RWPE1 (cell line): ENCODE data around the gene AMIGO1.

Source experiments
- CTCF ChIA-PET: fragments of 350-600 bp; sonication (Branson Sonifier 250); formaldehyde crosslinking; extraction: SDS; loops from one replicate; lab custom pipeline; 2021; lab: Yijun Ruan, JAX
- POLR2A ChIA-PET: fragments of 400-600 bp; formaldehyde crosslinking; extraction: SDS; loops from one replicate; lab custom pipeline; 2020; ENCODE audit warnings: antibody characterized with exemption; ENCODE audit not compliant: low non-redundant PET; lab: Yijun Ruan, JAX
- DNase-seq: peaks from one replicate; pipeline ENCODE4 v3.0.0; 2012; ENCODE audit warnings: low spot score
- H3K27ac ChIP-seq: fragments of 450-650 bp; 2 replicates; pipeline ENCODE4 v1.5.1; 2017
- TF ChIP-seq, protein P1 (sequence below): fragments of 450-650 bp; conservative IDR thresholded peaks from 2 replicates; pipeline ENCODE4 v1.5.1; 2017; ENCODE audit warnings: low read depth, mild to moderate bottlenecking

AMIGO1 gene

DNA sequence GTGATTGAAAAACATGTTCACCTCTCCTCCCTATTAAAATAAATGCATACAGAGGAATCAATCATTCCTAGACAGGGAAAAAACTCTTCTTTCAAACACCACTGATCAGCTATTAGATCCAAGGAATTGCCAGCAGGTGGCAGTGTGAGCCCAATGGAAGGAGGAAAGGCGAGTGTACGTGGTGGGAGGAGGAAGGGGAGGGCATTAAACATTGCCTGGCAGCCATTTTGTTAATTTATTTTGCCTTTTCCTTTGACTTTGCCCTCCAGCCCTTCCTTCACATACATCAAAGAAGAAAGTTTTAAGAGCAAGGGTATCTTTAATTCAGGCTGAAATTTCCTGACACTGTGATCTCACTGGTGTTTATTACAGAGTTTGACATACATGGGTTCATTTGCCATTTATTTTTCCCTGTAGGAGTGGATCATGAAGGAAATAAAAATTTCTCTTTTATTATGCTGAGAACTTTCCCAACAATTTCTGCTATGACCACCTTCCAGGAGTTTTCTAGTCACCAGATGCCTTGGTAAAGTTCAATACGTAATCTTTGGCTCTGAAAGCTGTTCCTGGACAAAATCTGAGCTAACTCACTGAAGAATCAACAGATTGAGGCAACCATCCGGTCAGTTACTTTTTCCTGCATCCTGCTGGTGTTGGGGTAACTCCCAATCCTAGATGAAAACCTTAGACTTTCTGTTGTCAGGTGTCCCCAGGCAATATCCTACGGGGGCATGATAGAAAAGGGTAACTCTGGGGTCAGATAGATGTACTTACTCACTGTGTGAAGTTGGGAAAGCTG lies 37.0 kb upstream of the AMIGO1 start:
- ChIA-PET POLR2A (no interaction called here), CTCF (interaction anchor here (0.6 to 3.6 kb wide), 29 partner anchors 9 to 830 kb away, joined by 3 to 33 read pairs (median 3); partner anchors contain the start of gene CYB561D1)
- DNase-seq: peak; percentile 94
- no peak overlapping the region for H3K27ac ChIP-seq
- TF ChIP-seq, protein P1, sequence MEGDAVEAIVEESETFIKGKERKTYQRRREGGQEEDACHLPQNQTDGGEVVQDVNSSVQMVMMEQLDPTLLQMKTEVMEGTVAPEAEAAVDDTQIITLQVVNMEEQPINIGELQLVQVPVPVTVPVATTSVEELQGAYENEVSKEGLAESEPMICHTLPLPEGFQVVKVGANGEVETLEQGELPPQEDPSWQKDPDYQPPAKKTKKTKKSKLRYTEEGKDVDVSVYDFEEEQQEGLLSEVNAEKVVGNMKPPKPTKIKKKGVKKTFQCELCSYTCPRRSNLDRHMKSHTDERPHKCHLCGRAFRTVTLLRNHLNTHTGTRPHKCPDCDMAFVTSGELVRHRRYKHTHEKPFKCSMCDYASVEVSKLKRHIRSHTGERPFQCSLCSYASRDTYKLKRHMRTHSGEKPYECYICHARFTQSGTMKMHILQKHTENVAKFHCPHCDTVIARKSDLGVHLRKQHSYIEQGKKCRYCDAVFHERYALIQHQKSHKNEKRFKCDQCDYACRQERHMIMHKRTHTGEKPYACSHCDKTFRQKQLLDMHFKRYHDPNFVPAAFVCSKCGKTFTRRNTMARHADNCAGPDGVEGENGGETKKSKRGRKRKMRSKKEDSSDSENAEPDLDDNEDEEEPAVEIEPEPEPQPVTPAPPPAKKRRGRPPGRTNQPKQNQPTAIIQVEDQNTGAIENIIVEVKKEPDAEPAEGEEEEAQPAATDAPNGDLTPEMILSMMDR: peak; percentile 83

DNA sequence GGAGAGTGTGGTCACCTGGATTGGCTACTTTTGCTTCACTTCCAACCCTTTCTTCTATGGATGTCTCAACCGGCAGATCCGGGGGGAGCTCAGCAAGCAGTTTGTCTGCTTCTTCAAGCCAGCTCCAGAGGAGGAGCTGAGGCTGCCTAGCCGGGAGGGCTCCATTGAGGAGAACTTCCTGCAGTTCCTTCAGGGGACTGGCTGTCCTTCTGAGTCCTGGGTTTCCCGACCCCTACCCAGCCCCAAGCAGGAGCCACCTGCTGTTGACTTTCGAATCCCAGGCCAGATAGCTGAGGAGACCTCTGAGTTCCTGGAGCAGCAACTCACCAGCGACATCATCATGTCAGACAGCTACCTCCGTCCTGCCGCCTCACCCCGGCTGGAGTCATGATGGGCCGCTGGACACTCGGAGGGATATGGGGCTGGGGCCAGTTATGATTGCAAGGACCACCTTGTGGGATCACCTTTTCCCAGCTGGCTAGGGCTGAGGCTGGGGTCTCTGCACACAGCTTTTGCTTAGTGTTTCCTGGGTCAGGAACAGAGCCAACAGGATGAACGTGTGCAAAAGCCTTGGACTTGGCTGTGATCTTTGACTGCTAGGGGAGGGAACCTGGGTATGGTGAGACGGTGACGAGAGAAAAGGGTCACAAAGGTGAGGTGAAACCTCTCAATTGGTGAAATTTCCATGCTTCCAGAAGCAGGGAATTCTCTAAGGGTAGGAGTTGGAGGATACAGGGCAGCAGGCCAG lies 34.6 kb upstream of the AMIGO1 start:
- CTCF ChIA-PET: interaction anchor here (0.6 to 3.6 kb wide), 3 partner anchors 12 to 230 kb away, joined by 3 to 33 read pairs (median 19); no protein-coding TSS in a partner anchor
- no peak overlapping the region for H3K27ac ChIP-seq
- POLR2A ChIA-PET: no interaction called here
- TF ChIP-seq, protein P1: no peak
- no peak for DNase-seq

DNA sequence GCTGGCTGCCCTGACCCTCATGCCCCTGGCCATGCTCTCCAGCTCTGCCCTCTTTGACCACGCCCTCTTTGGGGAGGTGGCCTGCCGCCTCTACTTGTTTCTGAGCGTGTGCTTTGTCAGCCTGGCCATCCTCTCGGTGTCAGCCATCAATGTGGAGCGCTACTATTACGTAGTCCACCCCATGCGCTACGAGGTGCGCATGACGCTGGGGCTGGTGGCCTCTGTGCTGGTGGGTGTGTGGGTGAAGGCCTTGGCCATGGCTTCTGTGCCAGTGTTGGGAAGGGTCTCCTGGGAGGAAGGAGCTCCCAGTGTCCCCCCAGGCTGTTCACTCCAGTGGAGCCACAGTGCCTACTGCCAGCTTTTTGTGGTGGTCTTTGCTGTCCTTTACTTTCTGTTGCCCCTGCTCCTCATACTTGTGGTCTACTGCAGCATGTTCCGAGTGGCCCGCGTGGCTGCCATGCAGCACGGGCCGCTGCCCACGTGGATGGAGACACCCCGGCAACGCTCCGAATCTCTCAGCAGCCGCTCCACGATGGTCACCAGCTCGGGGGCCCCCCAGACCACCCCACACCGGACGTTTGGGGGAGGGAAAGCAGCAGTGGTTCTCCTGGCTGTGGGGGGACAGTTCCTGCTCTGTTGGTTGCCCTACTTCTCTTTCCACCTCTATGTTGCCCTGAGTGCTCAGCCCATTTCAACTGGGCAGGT lies 33.9 kb upstream of the AMIGO1 start:
- DNase-seq: no peak
- no peak overlapping the region for H3K27ac ChIP-seq
- ChIA-PET POLR2A (no interaction called here), CTCF (interaction anchor here (3.4 kb wide), 1 partner anchor 11 kb away, joined by 19 read pairs; no protein-coding TSS in a partner anchor)
- TF ChIP-seq, protein P1: no peak

DNA sequence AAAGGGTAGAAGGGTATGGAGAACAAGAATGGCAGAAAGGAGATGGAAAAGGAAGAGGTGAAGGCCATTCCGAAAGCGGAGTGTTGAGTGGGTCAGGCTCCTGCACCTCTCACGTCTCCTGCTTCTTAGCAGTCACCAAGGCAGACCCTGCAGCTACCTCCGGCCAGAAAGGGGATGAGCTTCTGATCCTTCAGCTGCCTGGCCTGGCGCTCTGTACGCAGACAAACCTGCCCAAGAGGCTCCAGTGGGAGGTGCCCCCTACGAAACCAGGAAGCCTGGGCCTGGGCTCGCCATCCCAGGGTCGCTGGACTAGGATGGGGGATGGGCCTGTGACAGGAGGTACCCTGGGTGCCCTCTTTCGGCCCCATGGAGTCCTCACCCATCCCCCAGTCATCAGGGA lies 33.1 kb upstream of the AMIGO1 start:
- POLR2A ChIA-PET: no interaction called here
- H3K27ac ChIP-seq: no peak overlapping the region
- TF ChIP-seq, protein P1: no peak
- no peak for DNase-seq
- CTCF ChIA-PET: no interaction called here

DNA sequence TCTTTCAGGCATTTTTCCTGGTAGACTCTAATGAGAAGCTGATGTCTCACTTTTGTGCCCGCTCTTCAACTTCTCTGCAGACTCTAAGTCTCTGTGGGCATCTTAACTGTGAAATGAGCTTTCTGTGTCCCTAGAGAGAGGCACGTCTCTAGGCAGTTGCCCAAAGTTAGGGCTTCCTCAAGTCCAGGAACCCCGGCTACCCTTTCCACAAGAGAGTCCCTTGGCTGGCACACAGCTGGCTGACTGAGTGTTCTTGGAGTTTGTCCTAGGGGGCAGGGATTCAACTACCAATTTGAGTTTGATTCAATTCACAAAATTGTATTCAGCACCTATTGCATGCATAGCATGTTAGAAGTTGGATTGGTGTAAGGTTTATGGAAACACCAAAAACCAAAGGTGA lies 31.6 kb upstream of the AMIGO1 start:
- CTCF ChIA-PET: interaction anchor here (0.6 to 1.5 kb wide), 3 partner anchors 9 to 492 kb away, joined by 3 to 6 read pairs (median 3); no protein-coding TSS in a partner anchor
- no peak for DNase-seq
- no peak overlapping the region for H3K27ac ChIP-seq
- TF ChIP-seq, protein P1: no peak
- POLR2A ChIA-PET: no interaction called here

DNA sequence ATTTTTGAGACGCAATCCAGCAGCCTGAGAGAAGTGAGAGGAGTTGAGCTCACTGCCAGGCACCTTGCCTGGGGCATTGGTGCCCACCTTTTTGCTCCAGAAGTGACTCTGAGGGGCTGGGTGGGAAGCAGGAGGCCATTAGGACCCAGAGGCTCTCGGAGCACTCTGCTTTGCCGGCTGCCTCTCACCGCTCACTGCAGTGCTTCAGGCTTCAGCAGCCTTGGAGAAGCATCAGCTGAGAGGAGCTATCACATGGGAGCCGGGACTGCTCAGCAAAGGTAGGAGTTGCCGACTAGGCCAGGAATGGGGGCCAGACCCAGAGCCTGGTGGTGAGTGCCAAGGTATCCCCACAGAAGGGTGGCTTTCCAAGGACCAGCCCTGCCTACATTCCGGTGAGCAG lies 30.1 kb upstream of the AMIGO1 start, which contains the start of gene GPR61:
GPR61 (plus strand) TSS at position 197 of the 400 bp plus-strand sequence. CDS start 3,151 bp downstream, outside the sequence.
- H3K27ac ChIP-seq: no peak within 1 kb of the TSS
- TF ChIP-seq, protein P1: no peak
- ChIA-PET POLR2A (no interaction called here), CTCF (interaction anchor here (0.6 kb wide), 1 partner anchor 106 kb away, joined by 3 read pairs; no protein-coding TSS in a partner anchor)
- DNase-seq: no peak
